GM18909 (cell line): ENCODE results near the gene VPS33A.

Experiments used
- ATAC-seq: cut with Tn5 transposase; IDR thresholded peaks from one replicate; pipeline ENCODE4 v1.9.1; 2021; ENCODE audit warnings: mild to moderate bottlenecking; ENCODE audit not compliant: unreplicated experiment, poor library complexity

The VPS33A gene

GRCh38 chr12:122185494-122186082 lies 80.7 kb downstream of the VPS33A start:
- ATAC-seq, result no peak

DNA sequence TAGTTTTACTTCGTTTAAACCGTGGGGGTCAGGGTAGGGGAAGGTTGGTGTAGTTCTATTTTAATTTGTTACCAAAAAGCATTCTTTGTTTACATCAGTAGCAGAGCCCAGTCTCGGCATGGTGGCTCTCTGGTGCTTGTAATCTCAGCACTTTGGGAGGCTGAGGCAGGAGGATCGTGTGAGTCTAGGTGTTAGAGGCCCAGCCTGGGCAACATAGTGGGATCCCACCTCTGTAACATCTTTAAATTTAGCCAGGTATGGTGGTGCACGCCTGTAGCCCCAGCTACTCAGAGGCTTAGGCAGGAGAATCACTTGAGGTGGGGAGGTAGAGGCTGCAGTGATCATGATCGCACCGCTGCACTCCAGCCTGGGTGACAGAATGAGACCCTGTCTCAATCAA lies 81.2 kb downstream of the VPS33A start:
- ATAC-seq, result no peak

GRCh38 chr12:122184517-122184916 lies 81.8 kb downstream of the VPS33A start:
- no peak for ATAC-seq

DNA sequence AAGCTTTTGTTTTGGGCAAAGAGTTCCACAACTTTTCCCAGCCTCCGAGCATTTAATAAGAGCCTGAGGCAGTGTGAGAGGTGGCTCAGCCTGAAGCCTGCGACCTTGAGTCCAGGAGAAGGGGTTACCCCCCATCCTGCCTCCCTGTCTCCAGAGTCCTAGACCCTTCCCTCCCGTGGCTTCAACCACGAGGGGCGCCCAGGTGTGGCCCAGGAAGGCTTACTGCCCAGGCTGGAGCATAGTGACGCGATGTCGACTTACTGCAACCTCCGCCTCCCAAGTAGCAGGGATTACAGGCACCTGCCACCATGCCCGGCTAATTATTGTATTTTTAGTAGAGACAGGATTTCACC lies 82.7 kb downstream of the VPS33A start:
- ATAC-seq, result no peak

DNA sequence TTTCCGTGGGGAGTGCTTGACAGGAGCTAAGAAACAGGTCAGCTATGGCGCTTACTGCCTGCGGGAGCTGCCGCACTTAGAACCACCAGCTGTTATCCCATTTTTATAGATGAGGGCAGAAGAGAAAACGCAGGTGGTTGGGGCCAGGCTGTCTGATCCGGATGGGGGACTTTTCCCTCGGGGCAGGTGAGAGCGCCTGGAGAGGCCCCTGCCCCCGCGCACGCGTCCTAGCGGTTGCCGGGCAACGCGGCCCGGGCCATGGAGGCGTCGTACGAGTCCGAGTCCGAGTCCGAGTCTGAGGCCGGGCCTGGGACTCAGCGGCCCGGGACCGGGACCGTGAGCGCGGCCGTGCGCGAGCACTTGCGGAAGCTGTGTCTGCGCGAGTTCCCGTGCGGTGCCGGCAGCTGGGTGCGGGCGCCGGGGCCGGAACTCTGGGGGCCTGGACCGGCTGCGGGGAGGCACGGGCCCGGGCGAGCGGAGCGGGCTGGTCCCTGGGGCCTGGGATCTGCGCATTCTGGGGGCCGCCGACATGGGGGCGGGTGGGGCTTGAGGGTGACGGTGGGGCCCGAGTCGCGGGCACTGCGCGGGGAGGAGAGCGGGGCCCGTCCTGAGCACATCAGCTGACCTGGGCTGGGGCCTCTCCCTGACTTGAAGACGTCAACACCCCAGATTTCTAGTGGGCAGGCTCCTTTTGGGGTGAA lies 83.3 kb downstream of the VPS33A start, which contains the start of gene LRRC43:
Gene LRRC43, plus strand, starts transcription at position 237 of the 701 bp plus-strand sequence. Its CDS starts 22 bp downstream, at position 259.
- ATAC-seq, result no peak
